ENCODE data around the gene ZHX3. TPM values are rescaled to one million over a fixed set of nuclear protein-coding genes. Genes with fewer than 3 reads are reported as not detected.
A peak's percentile ranks its signal among the peaks of the same experiment; 100 is the strongest.

The ZHX3 gene, protein sequence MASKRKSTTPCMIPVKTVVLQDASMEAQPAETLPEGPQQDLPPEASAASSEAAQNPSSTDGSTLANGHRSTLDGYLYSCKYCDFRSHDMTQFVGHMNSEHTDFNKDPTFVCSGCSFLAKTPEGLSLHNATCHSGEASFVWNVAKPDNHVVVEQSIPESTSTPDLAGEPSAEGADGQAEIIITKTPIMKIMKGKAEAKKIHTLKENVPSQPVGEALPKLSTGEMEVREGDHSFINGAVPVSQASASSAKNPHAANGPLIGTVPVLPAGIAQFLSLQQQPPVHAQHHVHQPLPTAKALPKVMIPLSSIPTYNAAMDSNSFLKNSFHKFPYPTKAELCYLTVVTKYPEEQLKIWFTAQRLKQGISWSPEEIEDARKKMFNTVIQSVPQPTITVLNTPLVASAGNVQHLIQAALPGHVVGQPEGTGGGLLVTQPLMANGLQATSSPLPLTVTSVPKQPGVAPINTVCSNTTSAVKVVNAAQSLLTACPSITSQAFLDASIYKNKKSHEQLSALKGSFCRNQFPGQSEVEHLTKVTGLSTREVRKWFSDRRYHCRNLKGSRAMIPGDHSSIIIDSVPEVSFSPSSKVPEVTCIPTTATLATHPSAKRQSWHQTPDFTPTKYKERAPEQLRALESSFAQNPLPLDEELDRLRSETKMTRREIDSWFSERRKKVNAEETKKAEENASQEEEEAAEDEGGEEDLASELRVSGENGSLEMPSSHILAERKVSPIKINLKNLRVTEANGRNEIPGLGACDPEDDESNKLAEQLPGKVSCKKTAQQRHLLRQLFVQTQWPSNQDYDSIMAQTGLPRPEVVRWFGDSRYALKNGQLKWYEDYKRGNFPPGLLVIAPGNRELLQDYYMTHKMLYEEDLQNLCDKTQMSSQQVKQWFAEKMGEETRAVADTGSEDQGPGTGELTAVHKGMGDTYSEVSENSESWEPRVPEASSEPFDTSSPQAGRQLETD
- 1 to 10 TPM; 6.9 to 9.6 TPM for total RNA-seq

DNA sequence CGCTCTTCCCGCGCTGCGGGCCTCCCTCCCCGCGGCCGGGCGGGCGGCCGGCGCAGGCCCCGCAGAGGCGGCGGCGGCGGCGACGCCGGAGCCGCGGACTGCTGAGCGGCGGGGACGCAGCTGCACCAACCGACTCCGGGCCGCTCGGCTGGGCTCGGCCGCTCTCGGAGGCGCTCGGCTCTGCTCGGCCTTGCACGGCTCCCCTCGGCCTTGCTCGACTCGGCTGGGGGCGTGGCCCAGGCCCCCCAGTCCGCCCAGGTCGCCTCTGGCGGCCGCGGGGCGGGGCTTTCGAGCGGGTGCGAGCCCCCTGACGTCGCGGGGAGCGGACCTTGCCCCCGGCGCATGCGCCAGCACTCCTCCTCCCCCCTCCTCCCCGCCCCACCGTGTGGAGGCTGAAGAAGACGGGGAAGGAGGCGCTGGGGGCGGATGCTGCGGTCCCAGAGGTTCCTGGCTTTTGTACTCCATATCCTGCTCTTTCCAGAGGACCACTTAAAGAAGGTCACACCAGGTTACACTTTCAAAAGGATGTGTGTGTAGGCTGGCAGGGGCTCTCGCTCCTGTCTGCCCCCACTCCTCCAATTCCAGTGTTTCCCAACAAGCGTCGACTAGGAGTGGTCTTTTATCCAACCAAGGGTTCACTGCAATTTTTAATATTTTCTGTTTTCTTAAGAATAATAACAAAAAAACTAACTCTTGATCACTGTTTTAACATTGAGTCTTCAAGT, at the start of gene ZHX3:
TSS of gene ZHX3 (minus strand) at position 186 of the 725 bp plus-strand sequence. CDS start 112,815 bp downstream, outside the sequence.
- H3K27me3 Mint-ChIP-seq, result no peaks in the 10 kb centered on the region
- H3K27ac Mint-ChIP-seq, result peak within 1 kb of the TSS; percentile 84
- H3K4me1 Mint-ChIP-seq, result peaks cover 11% of the 10 kb centered on the region
- H3K9me3 Mint-ChIP-seq, result no peaks in the 10 kb centered on the region
- H3K36me3 Mint-ChIP-seq (ENCODE audit: low read depth), result no peaks in the 10 kb centered on the region
- ATAC-seq (replicated peaks), result peak; percentile 97
- peak within 1 kb of the TSS; percentile 92 for H3K4me3 Mint-ChIP-seq

DNA sequence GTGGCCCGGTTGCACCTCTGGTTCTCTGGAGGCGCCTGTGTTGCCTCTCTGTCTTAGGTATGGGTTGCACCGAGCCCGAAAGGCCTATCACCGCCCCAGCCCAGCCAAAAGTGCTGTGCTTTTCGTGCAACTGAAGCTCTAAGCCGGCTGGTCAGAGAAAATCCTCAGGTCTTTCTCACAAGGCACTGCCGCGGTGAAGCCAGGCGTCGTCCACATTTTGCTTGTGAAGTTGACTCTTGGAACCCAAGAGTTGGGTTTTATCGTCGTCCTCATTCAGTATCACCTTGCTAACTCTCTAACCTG, 49.8 kb upstream of the ZHX3 start:
- no peaks in the 10 kb centered on the region for H3K36me3 Mint-ChIP-seq (ENCODE audit: low read depth)
- peaks cover 5% of the 10 kb centered on the region for H3K9me3 Mint-ChIP-seq
- peaks cover 34% of the 10 kb centered on the region for H3K27me3 Mint-ChIP-seq
- H3K27ac Mint-ChIP-seq, result no peak overlapping the region
- no peaks in the 10 kb centered on the region for H3K4me1 Mint-ChIP-seq
- H3K4me3 Mint-ChIP-seq, result peak overlapping the region; percentile 54
- ATAC-seq (replicated peaks), result no peak

DNA sequence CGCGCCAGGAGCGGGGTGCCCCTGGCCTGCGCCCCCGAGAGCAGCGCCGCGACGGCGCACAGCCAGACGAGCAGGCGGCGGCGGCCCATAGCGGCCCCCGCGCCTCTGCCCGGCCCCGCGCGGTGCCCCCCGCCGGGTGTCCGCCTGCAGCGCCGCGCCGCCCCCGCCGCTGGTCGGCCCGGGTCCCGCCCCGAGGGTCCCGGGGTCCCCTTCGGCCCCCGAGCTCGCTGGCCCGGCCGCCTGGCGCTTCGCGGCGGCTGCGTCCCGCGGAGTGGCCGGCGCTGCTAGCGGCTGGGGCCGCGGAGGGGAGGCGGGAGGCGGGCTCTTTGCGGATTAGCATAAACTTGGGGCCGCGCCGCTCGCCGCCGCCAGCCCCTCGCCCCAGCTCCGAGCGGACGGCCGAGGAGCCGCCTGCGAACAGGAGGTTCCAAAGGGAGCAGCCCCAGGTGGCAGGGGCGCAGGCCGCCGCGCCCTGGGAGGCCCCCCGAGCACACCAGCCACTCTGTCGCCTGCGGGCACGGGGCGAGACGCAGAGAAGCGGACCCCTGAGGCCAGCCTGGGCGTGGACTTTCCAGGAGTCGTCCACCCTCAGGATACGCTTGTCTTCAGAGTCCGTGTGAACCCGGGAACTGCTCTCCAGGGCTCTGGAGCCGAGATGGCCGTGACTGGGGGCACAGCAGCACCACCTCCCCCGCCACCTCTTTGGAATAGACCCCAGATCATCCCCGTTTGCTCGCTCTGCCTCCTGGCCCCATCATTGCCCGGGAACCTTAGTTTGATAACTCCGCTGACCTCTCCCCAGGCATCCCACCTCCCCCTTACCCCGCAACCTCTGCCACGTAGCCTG, 49.2 kb upstream of the ZHX3 start, which contains the start of gene EMILIN3:
TSS of gene EMILIN3 (minus strand) at position 273 of the 847 bp plus-strand sequence. CDS start at position 89, 184 bp downstream.
- ATAC-seq (replicated peaks), result no peak
- Mint-ChIP-seq H3K27ac (no peak within 1 kb of the TSS), H3K36me3 (ENCODE audit: low read depth) (no peaks in the 10 kb centered on the region), H3K4me3 (peak within 1 kb of the TSS; percentile 54), H3K9me3 (peaks cover 5% of the 10 kb centered on the region), H3K27me3 (peaks cover 34% of the 10 kb centered on the region), H3K4me1 (no peaks in the 10 kb centered on the region)

DNA sequence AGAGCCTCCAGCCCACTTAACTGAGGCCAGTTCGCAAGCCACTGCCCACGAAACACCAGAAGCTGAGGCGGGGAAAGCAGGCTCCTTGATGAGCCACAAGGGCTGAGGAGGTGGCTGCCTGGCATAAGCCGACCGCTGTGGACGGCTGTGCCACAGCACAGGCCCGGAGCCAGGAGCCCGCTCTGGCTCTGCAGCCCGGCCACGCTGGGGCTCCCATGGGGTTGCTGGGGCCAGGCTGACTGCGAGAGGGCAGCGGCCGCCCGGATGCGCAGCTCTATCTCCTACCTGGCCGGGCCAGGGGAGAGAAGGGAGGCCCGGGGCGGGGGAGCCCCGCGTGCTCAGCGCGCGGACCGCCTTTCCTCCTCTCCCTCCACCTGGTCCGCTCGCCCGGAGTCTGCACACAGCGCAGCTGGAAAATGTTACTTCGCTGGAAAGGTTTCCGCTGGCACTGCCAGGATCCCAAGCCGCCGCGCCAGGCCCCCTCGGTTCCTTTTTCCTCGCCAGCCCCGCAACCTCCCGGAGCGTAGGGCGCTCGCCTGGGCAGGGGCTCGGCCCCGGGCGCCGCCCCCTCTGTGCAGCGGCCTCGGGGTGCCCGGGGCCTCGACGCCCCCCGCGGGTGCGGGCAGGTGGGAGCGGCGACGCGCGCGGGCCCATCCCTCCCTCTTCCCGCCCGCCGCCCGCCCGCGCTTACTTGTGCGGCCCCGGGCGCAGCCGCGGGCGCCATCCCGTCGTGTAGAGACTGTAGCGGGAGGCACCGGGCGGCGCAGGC, 48.4 kb upstream of the ZHX3 start:
- H3K9me3 Mint-ChIP-seq, result no peaks in the 10 kb centered on the region
- no peak for ATAC-seq (replicated peaks)
- H3K4me3 Mint-ChIP-seq, result no peak overlapping the region
- H3K27me3 Mint-ChIP-seq, result peaks cover 32% of the 10 kb centered on the region
- no peaks in the 10 kb centered on the region for H3K36me3 Mint-ChIP-seq (ENCODE audit: low read depth)
- no peaks in the 10 kb centered on the region for H3K4me1 Mint-ChIP-seq
- H3K27ac Mint-ChIP-seq, result no peak overlapping the region

DNA sequence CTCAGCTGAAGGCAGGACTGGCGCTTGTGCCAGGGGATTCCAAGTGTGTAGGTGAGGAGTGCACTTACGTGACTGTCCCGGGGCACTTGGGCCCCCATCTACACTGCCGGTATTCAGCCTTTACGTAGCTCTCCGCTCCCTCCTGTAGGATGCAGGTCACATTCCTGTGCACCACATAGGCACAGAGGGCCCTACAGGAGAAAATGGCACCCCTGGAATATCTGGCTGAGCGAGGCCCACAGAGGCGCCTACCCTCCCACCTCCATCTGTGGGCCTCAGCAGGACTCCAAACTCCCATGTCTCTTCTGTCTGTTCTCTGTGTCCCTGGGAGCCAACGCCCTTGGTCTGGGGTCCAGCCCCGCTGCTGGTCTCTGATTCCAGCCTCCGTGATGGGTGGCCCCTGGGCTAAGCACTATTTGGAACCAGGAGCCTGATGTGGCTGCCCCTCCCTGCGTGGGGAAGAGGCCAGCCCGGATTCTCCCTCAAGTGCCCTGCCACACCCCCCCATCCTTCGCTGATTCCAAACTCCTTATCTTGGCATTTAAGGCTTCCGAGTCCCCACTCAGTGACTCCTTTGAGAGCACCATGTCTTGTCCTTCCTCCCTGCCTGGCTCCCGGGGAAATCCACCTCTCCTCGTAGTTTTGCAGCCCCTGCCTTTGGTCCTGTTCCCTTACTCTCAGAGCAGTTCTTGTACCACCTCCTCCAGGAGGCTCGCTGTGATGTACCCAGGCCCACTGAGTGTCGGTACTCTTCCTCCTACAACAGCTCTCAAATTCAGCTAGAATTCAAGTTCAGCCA, 47.6 kb upstream of the ZHX3 start:
- Mint-ChIP-seq H3K9me3 (no peaks in the 10 kb centered on the region), H3K27me3 (peaks cover 32% of the 10 kb centered on the region), H3K27ac (no peak overlapping the region), H3K4me1 (no peaks in the 10 kb centered on the region), H3K4me3 (no peak overlapping the region), H3K36me3 (ENCODE audit: low read depth) (no peaks in the 10 kb centered on the region)
- ATAC-seq (replicated peaks), result no peak

DNA sequence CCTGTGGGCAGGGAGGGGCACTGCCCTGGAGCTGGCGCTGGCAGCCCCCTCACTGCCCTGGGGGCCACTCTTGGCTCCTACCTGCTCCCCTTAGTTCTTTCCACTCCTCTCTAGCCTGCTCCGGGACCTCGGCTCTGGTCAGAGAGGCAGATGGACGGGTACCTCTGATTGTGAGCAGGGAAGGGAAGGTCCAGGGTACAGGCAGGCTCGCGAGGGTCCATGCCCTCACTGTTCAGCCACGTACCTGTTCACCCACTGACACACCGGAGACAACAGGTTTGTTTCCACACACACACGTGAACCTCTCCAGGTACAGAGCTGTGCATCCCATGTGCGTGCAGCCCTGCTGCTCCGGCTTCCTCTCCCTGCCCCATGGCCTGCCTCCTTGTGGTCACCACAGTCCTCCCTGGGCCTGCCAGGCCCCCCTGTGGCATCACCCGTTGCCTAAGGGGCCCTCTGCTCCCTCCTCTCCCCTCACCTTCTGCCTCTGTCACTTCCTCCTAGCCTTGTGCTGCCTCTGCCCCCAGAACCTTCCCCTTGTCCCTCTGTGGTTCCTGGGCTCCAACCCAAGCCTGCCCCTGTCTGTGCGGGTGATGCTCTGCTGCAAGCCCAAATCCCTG, 46.8 kb upstream of the ZHX3 start:
- H3K4me3 Mint-ChIP-seq, result no peak overlapping the region
- H3K27me3 Mint-ChIP-seq, result peaks cover 30% of the 10 kb centered on the region
- ATAC-seq (replicated peaks), result no peak
- no peaks in the 10 kb centered on the region for H3K4me1 Mint-ChIP-seq
- H3K9me3 Mint-ChIP-seq, result no peaks in the 10 kb centered on the region
- H3K27ac Mint-ChIP-seq, result no peak overlapping the region
- H3K36me3 Mint-ChIP-seq (ENCODE audit: low read depth), result no peaks in the 10 kb centered on the region

DNA sequence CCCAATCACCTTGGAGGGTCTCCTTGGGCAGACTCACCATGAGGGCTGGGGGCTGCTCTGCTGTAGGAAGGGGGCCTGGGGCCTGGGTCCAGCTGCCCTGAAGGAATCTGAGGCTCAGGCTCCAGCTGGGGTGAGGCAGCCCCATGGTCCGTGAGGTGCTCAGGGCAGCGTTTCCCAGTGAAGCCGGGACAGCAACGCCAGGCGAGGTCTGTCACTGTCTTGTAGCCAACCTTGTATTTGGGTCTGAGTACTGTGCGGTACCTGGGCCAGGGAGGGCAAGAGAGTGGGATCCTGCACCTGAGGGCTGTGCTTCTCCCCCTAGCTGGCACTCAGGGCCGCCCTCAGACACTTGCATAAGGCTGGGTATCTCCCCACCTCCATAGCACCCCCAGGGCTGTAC, 46.1 kb upstream of the ZHX3 start:
- Mint-ChIP-seq H3K9me3 (no peaks in the 10 kb centered on the region), H3K36me3 (ENCODE audit: low read depth) (no peaks in the 10 kb centered on the region), H3K27me3 (peaks cover 26% of the 10 kb centered on the region), H3K4me1 (no peaks in the 10 kb centered on the region), H3K27ac (no peak overlapping the region), H3K4me3 (no peak overlapping the region)
- ATAC-seq (replicated peaks), result no peak

DNA sequence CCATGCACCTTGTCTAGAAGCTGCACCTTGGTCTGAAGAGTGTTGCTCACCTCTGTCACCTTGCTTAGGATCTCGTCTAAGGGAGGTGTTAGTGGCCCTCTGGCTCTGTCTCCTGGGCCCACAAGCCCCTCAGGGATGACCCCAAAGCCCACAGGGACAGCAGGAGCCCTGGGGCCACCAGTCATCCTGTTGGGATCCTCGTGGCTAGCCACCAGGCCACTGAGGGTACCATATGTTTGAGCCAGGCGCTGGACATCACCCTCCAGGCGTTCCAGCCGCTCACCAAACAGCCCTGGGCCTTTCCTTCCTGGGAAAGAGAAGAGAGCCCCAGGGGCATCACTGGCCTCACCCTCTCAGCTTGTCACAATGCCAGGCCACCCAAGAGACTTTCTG, 45.2 kb upstream of the ZHX3 start:
- no peak for ATAC-seq (replicated peaks)
- Mint-ChIP-seq H3K27ac (no peak overlapping the region), H3K27me3 (peaks cover 20% of the 10 kb centered on the region), H3K36me3 (ENCODE audit: low read depth) (no peaks in the 10 kb centered on the region), H3K4me1 (no peaks in the 10 kb centered on the region), H3K4me3 (no peak overlapping the region), H3K9me3 (no peaks in the 10 kb centered on the region)

DNA sequence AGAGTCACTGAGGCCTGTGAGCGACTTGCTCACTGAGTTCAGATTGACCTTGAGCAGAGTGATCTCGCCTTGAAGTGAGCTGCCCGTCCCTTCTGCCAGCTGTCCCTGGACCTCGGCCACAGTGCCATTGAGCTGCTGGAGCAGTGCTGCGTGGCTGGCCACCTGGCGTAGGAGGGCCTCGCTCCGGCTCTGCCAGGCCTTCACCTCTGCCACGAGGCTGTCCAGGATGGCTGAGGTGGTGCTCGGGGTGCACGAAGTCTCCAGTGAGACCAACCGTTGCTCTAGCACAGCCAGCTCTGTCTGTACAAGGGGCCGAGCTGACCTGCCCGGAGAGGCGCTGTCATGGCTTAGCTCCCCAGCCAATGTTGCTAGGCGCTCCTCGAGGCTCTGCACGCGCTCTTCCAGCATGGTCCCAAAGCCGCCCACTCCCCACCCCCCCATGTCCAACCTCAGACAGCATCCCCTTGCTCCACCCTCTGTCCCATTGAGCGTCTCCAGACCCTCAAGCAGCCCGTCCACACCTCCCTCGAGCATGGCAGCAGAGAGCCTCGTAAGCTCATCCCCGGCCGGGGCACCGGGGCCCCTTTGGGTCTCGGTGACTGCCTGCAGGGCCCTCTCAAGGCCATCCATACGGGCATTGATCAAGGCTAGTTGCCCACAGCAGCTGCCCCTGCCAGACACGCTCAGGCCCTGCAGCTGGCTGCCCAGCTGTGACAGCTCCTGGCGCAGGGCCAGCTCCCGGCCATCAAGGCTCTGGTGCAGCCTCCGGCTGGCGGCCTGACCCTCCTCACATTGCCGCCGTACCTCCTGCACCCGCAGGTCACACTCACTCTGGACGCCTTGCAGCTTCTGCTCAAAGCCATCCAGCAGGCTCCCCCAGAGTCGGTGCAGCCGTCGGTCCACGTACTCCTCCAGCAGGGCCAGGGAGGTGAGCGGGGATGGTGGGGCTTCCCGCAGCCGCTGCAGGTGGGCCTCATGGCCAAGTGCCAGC, 44.5 kb upstream of the ZHX3 start:
- Mint-ChIP-seq H3K4me3 (no peak overlapping the region), H3K36me3 (ENCODE audit: low read depth) (no peaks in the 10 kb centered on the region), H3K27ac (no peak overlapping the region), H3K9me3 (no peaks in the 10 kb centered on the region), H3K27me3 (peaks cover 13% of the 10 kb centered on the region), H3K4me1 (no peaks in the 10 kb centered on the region)
- ATAC-seq (replicated peaks), result no peak

DNA sequence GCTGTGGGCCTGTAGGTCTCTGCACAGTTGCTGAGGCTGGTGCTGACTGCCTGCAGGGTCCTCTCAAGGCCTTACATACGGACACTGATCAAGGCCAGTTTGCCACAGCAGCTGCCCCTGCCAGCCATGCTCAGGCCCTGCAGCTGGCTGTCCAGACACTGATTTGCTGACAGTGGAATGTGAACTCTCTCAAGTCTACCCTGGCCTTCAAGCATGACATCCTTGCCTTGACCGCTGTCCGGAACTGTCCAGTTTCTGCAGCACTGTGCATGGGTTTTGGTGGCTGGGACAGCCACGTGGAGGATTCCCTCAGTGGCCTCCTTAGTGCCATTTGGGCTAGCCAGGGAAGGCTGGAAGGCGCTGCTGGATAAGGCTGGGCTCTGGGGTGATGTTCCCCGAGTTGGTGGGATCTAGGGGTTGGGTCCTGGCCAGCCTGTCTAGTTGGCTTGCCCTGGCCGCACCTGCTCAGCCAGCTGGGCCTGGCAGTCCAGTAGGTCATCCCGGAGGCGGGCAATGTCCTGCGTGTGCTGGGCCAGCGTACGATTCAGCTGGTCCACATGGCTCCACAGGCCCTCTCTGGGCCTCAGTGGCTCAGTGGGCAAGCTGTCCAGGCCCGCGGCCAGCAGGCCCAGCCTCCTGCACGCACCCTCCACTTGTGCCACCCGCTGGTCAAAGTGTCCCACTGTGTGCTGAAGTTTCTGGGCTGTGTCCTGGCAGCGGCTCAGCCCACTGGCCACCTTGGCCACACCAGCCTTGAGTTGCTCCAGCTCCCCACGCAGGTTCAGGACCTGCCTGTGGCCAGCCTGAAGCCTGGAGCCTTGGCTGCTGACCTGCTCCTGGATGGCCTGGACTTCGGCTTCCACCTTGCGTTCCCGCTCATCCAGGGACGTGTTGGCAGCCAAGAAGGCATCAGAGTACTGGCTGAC, 43.6 kb upstream of the ZHX3 start:
- Mint-ChIP-seq H3K4me3 (no peak overlapping the region), H3K27ac (no peak overlapping the region), H3K27me3 (peaks cover 12% of the 10 kb centered on the region), H3K36me3 (ENCODE audit: low read depth) (no peaks in the 10 kb centered on the region), H3K4me1 (no peaks in the 10 kb centered on the region), H3K9me3 (no peaks in the 10 kb centered on the region)
- no peak for ATAC-seq (replicated peaks)

Measured in activated T-helper 17 cell treated with anti-CD3 and anti-CD28 coated beads, Interleukin-2, amount 50 U/mL, for 72 hours (primary cell).